ENCODE data around the gene COMMD7. TPM values are rescaled to one million over a fixed set of nuclear protein-coding genes. Genes with fewer than 3 reads are reported as not detected.
A peak's percentile ranks its signal among the peaks of the same experiment; 100 is the strongest.

COMMD7 gene
- total RNA-seq, 1 experiment from 2014 or later, result 13.2 TPM

DNA sequence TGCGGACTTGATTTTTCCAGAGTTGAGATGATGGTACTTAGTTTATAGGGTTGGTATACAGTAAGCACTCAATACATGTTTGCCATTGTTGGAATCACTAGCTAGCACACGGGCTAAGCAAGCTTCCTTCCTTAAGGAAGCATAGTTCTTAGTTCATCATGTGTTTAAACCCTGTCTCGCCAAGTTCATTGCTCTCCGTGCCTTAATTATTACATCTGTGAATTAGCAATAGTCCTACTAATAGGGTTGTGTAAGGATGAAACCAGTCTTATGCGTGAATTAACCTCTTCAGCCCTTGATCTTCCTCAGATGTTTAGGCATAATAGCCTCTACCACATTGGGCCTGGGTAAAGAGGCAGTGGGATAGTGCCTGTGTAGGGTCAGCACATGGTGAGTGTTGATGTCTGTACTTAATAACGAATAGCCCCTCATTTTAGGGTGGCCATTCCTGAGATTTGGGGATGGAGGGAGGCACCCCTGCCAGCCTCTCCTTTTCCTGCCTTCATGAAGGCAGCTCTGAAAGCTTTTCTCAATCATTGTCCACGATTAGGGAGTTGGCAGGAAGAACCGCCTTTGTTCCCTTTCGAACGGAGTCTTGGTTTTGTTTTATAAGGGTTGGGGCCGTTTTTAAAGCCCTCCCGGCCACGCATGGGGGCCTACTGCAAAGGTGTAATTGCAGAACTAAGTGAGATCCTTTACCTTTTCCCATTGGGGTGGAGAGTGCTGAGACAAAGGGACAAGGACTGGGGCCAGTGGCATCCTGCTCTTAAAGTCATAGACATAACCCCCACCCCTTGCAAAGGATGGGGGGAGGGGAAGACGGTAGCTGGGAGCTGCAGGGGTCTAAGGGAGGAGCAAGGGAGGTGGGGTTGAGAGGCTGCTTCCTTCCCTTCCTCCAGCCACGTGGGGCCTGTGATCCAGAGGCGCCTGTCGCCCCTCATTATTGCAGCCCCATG is 21.0 kb upstream of the COMMD7 start:
- Histone ChIP-seq H3K36me3 (ENCODE audit: control insufficient read depth in 1 of 2, insufficient read depth in 2 of 2, low read length in 2 of 2) (no peaks in the 10 kb centered on the region), H3K4me1 (ENCODE audit: control insufficient read depth in 1 of 2, insufficient read depth in 2 of 2, low read length in 2 of 2) (peaks cover 47 to 58% of the 10 kb centered on the region in 2 experiments), H3K79me2 (ENCODE audit: insufficient read depth, low read length) (peaks cover 57% of the 10 kb centered on the region), H3K9me2 (ENCODE audit: insufficient read depth) (no peaks in the 10 kb centered on the region), H3K9me3 (ENCODE audit: control insufficient read depth in 1 of 2, insufficient read depth in 1 of 2, low read depth in 1 of 2, low read length in 2 of 2) (no peaks in the 10 kb centered on the region), H2AFZ (ENCODE audit: low read depth, low read length, poor library complexity, severe bottlenecking) (no peak overlapping the region), H3K4me3 (replicated peaks in 1 of 2; ENCODE audit: low read depth in 1 of 2, low read length in 2 of 2) (peak overlapping the region; percentile 94 to 96), H4K20me1 (ENCODE audit: insufficient read depth) (no peaks in the 10 kb centered on the region), H3K9ac (ENCODE audit: low read length) (peak overlapping the region; percentile 95), H3K27ac (ENCODE audit: low read depth, low read length) (peak overlapping the region; percentile 83), H3K4me2 (ENCODE audit: low read length) (peak overlapping the region; percentile 99), H3K27me3 (ENCODE audit: insufficient read depth, low read length) (no peaks in the 10 kb centered on the region)
- RAD21 ChIA-PET (ENCODE audit: low non-redundant PET in 1 of 2, low total read pairs in 2 of 2, uncharacterized antibody in 2 of 2, unreplicated experiment in 2 of 2), result no interaction called here
- ATAC-seq, result no peak
- CTCF ChIA-PET, result interaction anchor here (1.9 to 6.7 kb wide), 2 partner anchors 14 to 91 kb away, joined by 7 to 47 read pairs; partner anchors contain the start of gene C20orf203
- DNase-seq (ENCODE audit: low read depth, low spot score), result no peak
- intact Hi-C loops (cut with micrococcal nuclease), result no loop called here
- TSS peak; percentile 48 for BruUV-seq (replicated peaks)
- POLR2A ChIA-PET, result interaction anchor here (1.0 to 1.8 kb wide), 3 partner anchors 13 to 83 kb away, joined by 3 to 9 read pairs (median 7); no protein-coding TSS in a partner anchor
- TF ChIP-seq SP1 (IDR thresholded peaks at IDR 0.05; ENCODE audit: low read depth), result no peak
- TF ChIP-seq SRF (IDR thresholded peaks at IDR 0.05; ENCODE audit: low read depth), result no peak
- TF ChIP-seq ZNF274 (IDR thresholded peaks at IDR 0.05; ENCODE audit: low read depth, low read length), result no peak
- TF ChIP-seq EZH2 (IDR thresholded peaks at IDR 0.05), result no peak
- TF ChIP-seq CTCF (IDR thresholded peaks at IDR 0.05 in 2 of 3, conservative IDR thresholded peaks at IDR 0.05 in 1 of 3; ENCODE audit: borderline replicate concordance in 1 of 3, insufficient read depth in 1 of 3, low read depth in 2 of 3, low read length in 2 of 3), result no peak
- no peak for TF ChIP-seq POLR2A (IDR thresholded peaks at IDR 0.05; ENCODE audit: borderline replicate concordance, extremely low read depth, insufficient read depth, insufficient read length)
- no peak for TF ChIP-seq TCF7L2 (IDR thresholded peaks at IDR 0.05; ENCODE audit: borderline replicate concordance, extremely low read depth, insufficient read depth, insufficient read length)
- no peak for TF ChIP-seq EGR1 (IDR thresholded peaks at IDR 0.05; ENCODE audit: low read depth)
- no peak for TF ChIP-seq POLR2AphosphoS5 (IDR thresholded peaks at IDR 0.05; ENCODE audit: low read depth, low read length)
- TF ChIP-seq ZFX (IDR thresholded peaks at IDR 0.05), result no peak

Measured in HCT116 (cell line).